OCI-LY7 (cell line): ENCODE data around the gene IQSEC2. TPM values are rescaled to one million over a fixed set of nuclear protein-coding genes. Genes with fewer than 3 reads are reported as not detected.

Experiments used
- BruUV-seq: library from RNA; stranded (reverse); fragments of 400-500 nt; replicated peaks from 2 replicates; lab custom pipeline; 2021; lab: Mats Ljungman, UMichigan
- CTCF ChIA-PET: fragments of 300-600 bp; sonication (Branson Sonifier 250); formaldehyde crosslinking; loops from one replicate; lab custom pipeline; 2022; ENCODE audit warnings: antibody characterized with exemption; ENCODE audit not compliant: unreplicated experiment; lab: Charles Lee
- POLR2A ChIA-PET: fragments of 300-600 bp; sonication (Branson Sonifier 250); formaldehyde crosslinking; loops from one replicate; lab custom pipeline; 2022; ENCODE audit warnings: antibody characterized with exemption; lab: Charles Lee
- DNase-seq: peaks from one replicate; pipeline ENCODE4 v3.0.0-alpha.2; 2015; ENCODE audit warnings: low spot score
- H2AFZ ChIP-seq: fragments of 200-600 bp; sonication (generic), shearing (Covaris generic); 2 replicates; pipeline ENCODE4 v1.6.1; 2014; ENCODE audit warnings: mild to moderate bottlenecking, antibody characterized with exemption, low read length, moderate library complexity
- H3K27ac ChIP-seq: fragments of 200-600 bp; sonication (generic); 2 replicates; pipeline ENCODE4 v1.5.1; 2014; ENCODE audit warnings: mixed run types, low read depth, mild to moderate bottlenecking, moderate library complexity, low read length, inconsistent platforms; ENCODE audit not compliant: poor library complexity, severe bottlenecking
- H3K36me3 ChIP-seq: fragments of 200-600 bp; sonication (generic); 2 replicates; pipeline ENCODE4 v1.6.1; 2014; ENCODE audit warnings: mild to moderate bottlenecking, antibody characterized with exemption, low read length, moderate library complexity, mixed read lengths; ENCODE audit not compliant: insufficient read depth
- H3K4me1 ChIP-seq: fragments of 200-600 bp; sonication (generic); 2 replicates; pipeline ENCODE4 v1.5.1; 2014; ENCODE audit warnings: mild to moderate bottlenecking, low read length; ENCODE audit not compliant: insufficient read depth, poor library complexity, severe bottlenecking
- H3K4me2 ChIP-seq: fragments of 200-600 bp; sonication (generic); 2 replicates; pipeline ENCODE4 v1.6.1; 2014; ENCODE audit warnings: mild to moderate bottlenecking, low read length
- H3K4me3 ChIP-seq: fragments of 200-600 bp; sonication (generic); 2 replicates; pipeline ENCODE4 v1.5.1; 2014; ENCODE audit warnings: mild to moderate bottlenecking, low read depth, low read length; ENCODE audit not compliant: poor library complexity, severe bottlenecking
- H3K79me2 ChIP-seq: fragments of 200-600 bp; sonication (generic); 2 replicates; pipeline ENCODE4 v1.6.1; 2016; ENCODE audit warnings: low read depth, mild to moderate bottlenecking, low read length, moderate library complexity, mixed read lengths; ENCODE audit not compliant: insufficient read depth
- H3K9me2 ChIP-seq: fragments of 200-600 bp; sonication (generic); 2 replicates; pipeline ENCODE4 v1.6.1; 2016; ENCODE audit warnings: mild to moderate bottlenecking, low read length, mixed read lengths; ENCODE audit not compliant: insufficient read depth
- H3K9me3 ChIP-seq: fragments of 200-600 bp; sonication (generic); 2 replicates; pipeline ENCODE4 v1.6.1; 2014; ENCODE audit warnings: mild to moderate bottlenecking, mixed run types, low read length, mixed read lengths
- H4K20me1 ChIP-seq: fragments of 200-600 bp; sonication (generic); 2 replicates; pipeline ENCODE4 v1.6.1; 2014; ENCODE audit warnings: mild to moderate bottlenecking, antibody characterized with exemption, low read length, moderate library complexity, mixed read lengths; ENCODE audit not compliant: insufficient read depth
- EZH2phosphoT487 ChIP-seq: fragments of 200-600 bp; sonication (generic); IDR thresholded peaks from 2 replicates; pipeline ENCODE4 v1.6.1; 2018; ENCODE audit warnings: low read depth, borderline replicate concordance, mild to moderate bottlenecking, mixed run types, antibody characterized with exemption, low read length, moderate library complexity, mixed read lengths
- intact Hi-C: fragments of 100-400 bp; cut with micrococcal nuclease; formaldehyde crosslinking; loops from one replicate; pipeline ENCODE4 v1.10.0; 2022; ENCODE audit not compliant: unreplicated experiment
- total RNA-seq, 2 experiments: library from RNA; depleted of rRNA in 1 of 2; stranded (reverse); fragments of >200 nt in 1 of 2; shearing (Covaris generic) in 1 of 2; gene quantifications; 2 replicates each; pipeline ENCODE4 v1.2.3, GENCODE V29; 2014 to 2022
- TF ChIP-seq, protein P1 (sequence below): fragments of 200-600 bp; sonication (generic); conservative IDR thresholded peaks from 2 replicates; pipeline ENCODE4 v1.5.1; 2014; ENCODE audit warnings: mild to moderate bottlenecking, antibody characterized with exemption, low read length, moderate library complexity, mixed read lengths

The IQSEC2 gene
- total RNA-seq, 2 experiments from 2014 or later = not detected

DNA sequence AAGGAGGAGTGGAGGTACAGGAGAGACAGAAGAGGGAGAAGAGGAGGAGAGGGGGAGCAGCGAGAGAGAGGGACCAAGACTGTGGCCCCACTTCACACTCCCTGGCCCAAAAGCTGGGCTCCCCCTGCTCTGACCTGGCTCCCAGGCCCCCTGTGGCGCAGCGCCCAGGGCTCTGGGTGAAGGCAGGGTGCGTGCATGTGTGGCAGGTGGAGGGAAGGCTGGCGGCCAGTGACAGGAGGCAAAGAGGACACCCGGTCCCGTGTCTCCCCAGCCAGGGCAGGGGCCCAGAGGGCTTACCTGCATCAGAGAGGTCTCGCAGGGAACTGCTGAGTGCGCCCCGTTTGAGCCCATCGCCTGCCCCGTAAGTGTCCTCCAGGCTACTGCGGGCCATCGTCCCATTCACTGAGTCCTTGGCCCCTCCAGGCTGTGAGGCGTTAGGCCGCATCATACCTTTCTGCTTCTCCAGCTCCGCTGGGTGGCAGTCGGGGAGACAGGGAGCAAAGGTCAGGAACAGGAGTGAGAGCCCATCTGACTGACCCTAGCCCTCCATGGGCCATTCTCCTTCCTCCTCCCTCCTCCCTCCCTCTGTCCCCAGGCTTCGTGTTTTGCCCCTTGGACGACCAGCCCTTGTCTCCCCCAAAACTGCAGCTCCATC is 45.2 kb downstream of the IQSEC2 start:
- intact Hi-C loops = no loop called here
- H3K4me2 ChIP-seq = no peak overlapping the region

DNA sequence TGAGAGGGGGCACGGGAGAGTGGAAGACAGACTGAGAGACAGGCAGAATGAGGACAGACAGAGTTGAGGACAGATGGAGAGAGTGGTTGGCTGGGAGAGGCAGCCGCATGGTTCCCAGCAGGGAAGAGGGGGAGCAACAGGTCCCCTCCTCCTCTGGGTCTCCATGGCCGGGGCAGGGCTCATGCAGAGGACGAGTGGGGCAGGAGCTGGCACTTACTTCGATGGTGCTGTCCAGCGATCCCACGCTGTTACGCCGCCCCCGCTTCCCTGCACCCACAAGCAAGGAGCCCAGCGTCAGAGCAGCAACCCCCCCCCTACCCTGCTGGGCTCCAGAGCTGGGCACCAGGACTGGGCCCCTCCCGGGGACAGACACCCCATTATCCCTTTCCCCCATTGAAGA is 45.8 kb downstream of the IQSEC2 start:
- H3K79me2 ChIP-seq = no peaks in the 10 kb centered on the region
- no peak overlapping the region for H3K4me2 ChIP-seq
- H3K9me2 ChIP-seq = no peaks in the 10 kb centered on the region
- no peaks in the 10 kb centered on the region for H3K36me3 ChIP-seq
- no peak overlapping the region for H3K27ac ChIP-seq
- BruUV-seq = no TSS peak
- no peaks in the 10 kb centered on the region for H4K20me1 ChIP-seq
- CTCF ChIA-PET = interaction anchor here (0.5 kb wide), 1 partner anchor 851 kb away, joined by 4 read pairs; no protein-coding TSS in a partner anchor
- POLR2A ChIA-PET = no interaction called here
- no peak overlapping the region for H3K4me3 ChIP-seq
- no peaks in the 10 kb centered on the region for H3K9me3 ChIP-seq
- TF ChIP-seq, protein P1, sequence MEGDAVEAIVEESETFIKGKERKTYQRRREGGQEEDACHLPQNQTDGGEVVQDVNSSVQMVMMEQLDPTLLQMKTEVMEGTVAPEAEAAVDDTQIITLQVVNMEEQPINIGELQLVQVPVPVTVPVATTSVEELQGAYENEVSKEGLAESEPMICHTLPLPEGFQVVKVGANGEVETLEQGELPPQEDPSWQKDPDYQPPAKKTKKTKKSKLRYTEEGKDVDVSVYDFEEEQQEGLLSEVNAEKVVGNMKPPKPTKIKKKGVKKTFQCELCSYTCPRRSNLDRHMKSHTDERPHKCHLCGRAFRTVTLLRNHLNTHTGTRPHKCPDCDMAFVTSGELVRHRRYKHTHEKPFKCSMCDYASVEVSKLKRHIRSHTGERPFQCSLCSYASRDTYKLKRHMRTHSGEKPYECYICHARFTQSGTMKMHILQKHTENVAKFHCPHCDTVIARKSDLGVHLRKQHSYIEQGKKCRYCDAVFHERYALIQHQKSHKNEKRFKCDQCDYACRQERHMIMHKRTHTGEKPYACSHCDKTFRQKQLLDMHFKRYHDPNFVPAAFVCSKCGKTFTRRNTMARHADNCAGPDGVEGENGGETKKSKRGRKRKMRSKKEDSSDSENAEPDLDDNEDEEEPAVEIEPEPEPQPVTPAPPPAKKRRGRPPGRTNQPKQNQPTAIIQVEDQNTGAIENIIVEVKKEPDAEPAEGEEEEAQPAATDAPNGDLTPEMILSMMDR = no peak
- TF ChIP-seq EZH2phosphoT487 = no peak
- H2AFZ ChIP-seq = no peak overlapping the region
- DNase-seq = no peak
- intact Hi-C loops = no loop called here
- no peaks in the 10 kb centered on the region for H3K4me1 ChIP-seq

More for the DNA sequence above, 45.2 kb downstream of the IQSEC2 start:
- Histone ChIP-seq H3K9me2 (no peaks in the 10 kb centered on the region), H3K4me3 (no peak overlapping the region), H3K36me3 (no peaks in the 10 kb centered on the region), H2AFZ (no peak overlapping the region), H3K9me3 (no peaks in the 10 kb centered on the region), H3K27ac (no peak overlapping the region), H3K4me1 (no peaks in the 10 kb centered on the region), H4K20me1 (no peaks in the 10 kb centered on the region), H3K79me2 (no peaks in the 10 kb centered on the region)
- TF ChIP-seq, protein P1 = no peak
- no peak for TF ChIP-seq EZH2phosphoT487
- no TSS peak for BruUV-seq
- CTCF ChIA-PET = no interaction called here
- POLR2A ChIA-PET = no interaction called here
- no peak for DNase-seq

DNA sequence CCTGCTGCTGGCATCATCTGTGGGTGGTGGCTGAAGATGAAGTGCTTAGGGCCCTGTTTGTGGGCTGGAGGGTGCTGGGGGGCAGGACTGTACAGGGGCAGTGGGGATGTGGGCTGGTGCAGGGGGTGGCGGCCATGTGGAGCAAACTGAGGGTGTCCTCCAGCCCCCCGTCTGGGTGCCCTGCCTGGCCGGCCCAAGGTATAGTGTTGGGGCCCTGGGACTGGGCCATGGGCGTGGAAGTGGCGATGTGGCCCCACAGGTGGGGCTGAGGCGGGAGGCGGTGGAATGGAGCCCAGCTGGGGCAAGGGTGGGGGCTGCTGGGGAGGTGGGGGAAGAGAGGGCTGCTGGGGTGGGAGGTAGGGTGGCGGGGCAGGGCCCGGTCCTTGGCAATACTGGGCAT is 46.9 kb downstream of the IQSEC2 start:
- BruUV-seq = no TSS peak
- no peak overlapping the region for H3K4me3 ChIP-seq
- TF ChIP-seq, protein P1 = no peak
- TF ChIP-seq EZH2phosphoT487 = no peak

More for the DNA sequence above, 46.9 kb downstream of the IQSEC2 start:
- Histone ChIP-seq H3K9me3 (no peaks in the 10 kb centered on the region), H2AFZ (no peak overlapping the region), H3K79me2 (no peaks in the 10 kb centered on the region), H3K4me1 (no peaks in the 10 kb centered on the region), H3K36me3 (no peaks in the 10 kb centered on the region), H3K4me2 (no peak overlapping the region), H4K20me1 (no peaks in the 10 kb centered on the region), H3K9me2 (no peaks in the 10 kb centered on the region), H3K27ac (no peak overlapping the region)
- ChIA-PET POLR2A (no interaction called here), CTCF (no interaction called here)
- intact Hi-C loops = no loop called here
- DNase-seq = no peak
